Stimulated activated CD4-positive, alpha-beta T cell treated with anti-CD3 and anti-CD28 coated beads, TNF-alpha, amount 100 ng/mL, for 24 hours (primary cell): Measurements from ENCODE around the gene SLC10A3.

Experiments
- DNase-seq, 3 experiments: peaks; one replicate each; pipeline ENCODE4 v3.0.0-alpha.2; 2020; ENCODE audit warnings: low read depth in 3 of 3

Gene SLC10A3

GRCh38 chrX:154490414-154491083, at the start of gene SLC10A3:
TSS of gene SLC10A3 (minus strand) at chrX:154490629. CDS start at chrX:154488940, 1,689 bp downstream.
- peak; percentile 72 to 88 (median 73) for DNase-seq

DNA sequence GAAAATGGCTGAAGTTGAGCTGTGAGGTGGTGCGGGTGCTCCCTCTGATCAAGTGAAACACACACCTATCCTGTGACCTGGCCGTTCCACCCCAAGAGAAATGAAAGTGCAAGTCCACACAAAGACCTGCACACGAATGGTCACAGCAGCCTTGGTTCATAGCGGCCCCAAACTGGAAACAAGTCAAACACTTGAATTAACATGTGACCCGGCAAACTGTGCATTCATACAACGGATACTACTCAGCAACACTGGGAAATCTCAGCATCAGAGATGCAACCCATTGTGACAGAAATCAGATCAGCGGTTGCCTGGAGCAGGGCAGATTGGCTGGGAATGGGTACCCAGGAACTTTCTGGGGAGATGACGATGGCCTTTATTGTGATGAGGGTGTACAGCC, 48.6 kb upstream of the SLC10A3 start:
- no peak for DNase-seq

- no peak for DNase-seq
These were observed 45.5 kb upstream of the SLC10A3 start for GRCh38 chrX:154535892-154536291.

- DNase-seq, result peak; percentile 69 to 82 (median 70)
These were observed 44.3 kb upstream of the SLC10A3 start for GRCh38 chrX:154534526-154535322.

- DNase-seq, result no peak
These were observed 42.3 kb upstream of the SLC10A3 start for GRCh38 chrX:154532690-154533089.

DNA sequence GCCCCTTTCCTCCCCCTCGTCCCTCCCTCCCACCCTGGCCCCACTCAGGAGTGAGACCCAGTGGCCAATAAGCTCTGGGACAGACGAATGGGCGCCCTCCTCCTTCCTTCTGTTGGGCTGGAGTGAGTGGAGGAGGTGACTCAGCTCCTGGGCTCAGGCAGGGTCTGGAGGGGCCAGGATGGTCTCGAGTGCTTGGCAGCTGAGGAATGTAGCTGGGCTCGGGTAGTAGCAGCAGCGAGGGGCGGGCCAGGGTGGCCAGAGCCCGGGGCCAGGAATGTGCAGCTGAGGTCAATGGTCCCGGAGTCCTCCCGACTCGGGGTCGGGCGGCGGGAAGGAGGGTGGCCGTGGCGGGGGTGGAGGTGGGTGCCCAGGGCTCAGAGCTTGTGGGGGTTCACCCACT, 41.2 kb upstream of the SLC10A3 start:
- DNase-seq, result no peak

- DNase-seq, result no peak
These were observed 39.9 kb upstream of the SLC10A3 start for GRCh38 chrX:154530286-154530685.

DNA sequence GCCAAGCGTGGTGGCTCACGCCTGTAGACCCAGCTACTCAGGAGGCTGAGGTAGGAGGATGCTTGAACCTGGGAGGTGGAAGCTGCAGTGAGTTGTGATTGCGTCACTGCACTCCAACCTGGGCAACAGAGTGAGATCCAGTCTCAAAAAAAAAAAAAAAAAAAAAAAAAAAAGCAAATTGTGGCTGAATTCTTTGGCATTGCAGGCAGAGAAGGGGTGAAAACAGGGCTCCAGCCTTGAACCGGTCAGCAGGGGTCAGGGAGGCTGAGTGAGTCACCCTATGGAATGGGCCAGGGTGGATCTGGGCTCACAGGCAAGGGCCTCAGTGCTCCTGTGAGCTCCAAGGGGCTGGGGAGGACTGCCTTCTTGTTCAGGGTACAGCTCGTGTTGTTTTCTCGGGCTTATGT, 38.8 kb upstream of the SLC10A3 start:
- DNase-seq, result no peak

GRCh38 chrX:154526901-154527675, 36.7 kb upstream of the SLC10A3 start:
- peak in 1 of 3 experiments; percentile 66 for DNase-seq

DNA sequence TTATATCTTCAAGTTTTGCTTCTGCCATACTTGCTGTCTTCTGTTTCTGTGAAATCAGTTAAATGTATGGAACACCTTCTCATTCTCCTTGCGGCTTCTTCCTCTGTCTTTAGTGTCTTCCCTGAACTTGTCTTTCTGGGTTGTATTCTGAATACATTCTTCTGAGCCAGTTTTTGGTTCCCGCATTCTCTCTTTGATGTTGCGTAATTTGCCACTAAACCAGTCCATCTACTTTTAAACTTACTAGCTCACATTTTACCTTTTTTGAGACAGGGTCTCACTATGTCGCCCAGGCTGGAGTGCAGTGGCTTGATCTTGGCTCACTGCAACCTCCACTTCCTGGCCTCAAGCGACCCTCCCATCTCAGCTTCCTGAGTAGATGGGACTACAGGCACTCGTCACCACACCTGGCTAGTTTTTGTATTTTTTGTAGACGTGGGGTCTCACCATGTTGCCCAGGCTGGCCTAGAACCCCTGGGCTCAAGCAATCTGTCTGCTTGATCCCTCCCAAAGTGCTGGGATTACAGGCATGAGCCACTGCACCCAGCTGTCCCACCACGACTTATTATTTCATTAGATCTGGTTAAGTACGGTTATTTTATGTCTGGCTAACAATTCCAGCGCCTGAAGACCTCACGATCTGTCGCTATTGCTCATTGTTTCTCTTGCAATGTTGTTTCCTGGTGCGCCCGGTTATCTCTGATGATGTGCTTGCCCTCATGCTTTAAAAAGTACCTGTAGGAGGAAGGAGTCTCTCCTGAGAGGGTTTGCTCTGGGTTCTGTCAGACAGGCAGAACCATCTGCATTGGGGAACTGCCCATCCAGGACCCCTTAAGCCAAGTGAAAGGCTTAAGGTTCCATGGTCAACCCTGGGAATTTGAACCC, 35.4 kb upstream of the SLC10A3 start:
- no peak for DNase-seq

GRCh38 chrX:154519389-154519788, 29.0 kb upstream of the SLC10A3 start:
- no peak for DNase-seq

DNA sequence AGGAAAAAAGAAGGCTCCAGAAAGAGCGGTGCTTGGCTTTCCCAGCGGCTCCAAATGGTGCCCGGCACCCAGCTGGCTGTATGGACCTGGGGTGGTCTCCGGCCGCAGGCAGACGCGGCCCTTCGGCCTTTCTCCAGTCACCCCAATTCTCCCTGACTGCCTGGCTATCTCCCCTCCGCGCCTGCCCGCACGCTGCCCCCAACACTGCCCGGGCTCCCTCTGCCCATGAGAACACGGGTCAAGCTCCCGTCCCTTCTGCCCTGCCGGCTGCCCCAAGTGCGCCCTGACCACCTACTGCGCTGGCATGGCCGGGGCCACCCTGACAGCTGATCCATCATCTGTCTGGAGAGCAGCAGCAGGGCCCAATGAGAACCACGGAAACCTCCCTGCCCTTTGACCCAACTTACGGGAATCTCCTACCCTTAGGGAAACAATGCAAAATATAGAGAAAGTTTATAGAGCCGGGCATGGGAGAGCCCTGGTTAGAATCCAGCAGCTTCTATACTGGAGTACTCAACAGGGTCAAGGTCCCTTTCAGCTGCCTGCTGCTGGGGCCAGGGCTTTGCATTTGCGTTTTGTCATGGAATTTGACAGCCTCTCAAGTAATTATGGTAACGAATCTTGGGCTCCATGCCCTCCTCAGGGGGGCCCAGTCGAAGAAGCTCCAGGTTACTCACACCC, 26.8 kb upstream of the SLC10A3 start:
- no peak for DNase-seq

DNA sequence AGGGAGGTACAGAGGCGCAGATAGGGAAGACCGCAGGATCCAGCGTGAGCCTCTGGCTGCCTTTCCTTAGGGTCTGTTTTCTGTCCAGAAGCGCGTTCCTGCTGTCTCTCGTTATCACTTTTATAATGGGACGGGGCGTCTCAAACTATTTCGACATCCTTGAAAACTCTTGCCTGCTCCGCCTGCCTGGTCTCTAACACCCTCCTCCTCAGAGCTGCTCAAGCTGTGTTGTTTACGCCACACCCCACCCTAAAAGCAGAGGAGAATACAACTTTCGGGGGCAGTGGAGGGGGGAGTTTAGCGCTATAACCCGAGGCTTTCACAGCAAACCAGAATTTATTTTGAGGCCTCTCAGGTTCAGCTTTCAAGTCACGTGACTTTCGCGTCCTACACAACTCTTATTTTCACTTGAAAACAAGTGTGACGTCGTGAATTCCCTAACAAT, 26.2 kb upstream of the SLC10A3 start:
- no peak for DNase-seq

DNA sequence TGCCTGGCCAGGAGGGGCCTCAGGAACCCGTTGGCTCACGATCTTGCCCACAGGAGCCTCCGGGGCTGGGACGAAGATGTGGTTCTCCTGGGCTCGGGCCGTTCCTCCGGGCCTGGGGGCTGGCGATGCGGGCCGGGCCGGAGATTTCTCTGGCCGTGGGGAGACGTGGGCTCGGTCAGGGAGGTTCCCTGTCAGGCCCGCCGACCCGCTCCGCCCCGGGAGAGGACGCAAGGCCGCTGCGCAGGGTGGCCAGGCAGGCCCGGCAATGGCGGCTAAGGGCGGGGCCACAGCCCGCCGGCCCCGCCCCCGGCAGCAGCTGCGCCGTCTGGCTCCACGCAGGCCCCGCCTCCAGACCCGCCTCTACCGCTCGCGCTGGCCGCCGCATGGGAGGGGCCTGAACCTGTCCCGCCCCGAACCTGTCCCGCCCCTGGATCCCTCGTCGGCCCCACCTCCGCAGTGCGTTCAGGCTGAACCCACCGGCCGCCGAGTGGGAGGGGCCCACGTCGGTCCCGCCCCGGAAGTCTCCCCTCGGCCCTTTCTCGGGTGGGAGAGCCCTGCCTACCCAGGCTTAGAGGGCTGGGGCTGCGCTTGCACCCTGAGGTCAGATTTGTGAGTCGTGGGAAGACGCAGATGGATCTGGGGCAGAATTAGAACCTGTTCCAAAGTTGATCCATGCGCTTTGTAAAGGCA, 25.7 kb upstream of the SLC10A3 start, which contains the start of gene FAM3A:
Gene FAM3A, minus strand, starts transcription at position 267 of the 690 bp plus-strand sequence. CDS start 460 bp downstream, outside the sequence.
- peak; percentile 83 to 92 (median 85) for DNase-seq

DNA sequence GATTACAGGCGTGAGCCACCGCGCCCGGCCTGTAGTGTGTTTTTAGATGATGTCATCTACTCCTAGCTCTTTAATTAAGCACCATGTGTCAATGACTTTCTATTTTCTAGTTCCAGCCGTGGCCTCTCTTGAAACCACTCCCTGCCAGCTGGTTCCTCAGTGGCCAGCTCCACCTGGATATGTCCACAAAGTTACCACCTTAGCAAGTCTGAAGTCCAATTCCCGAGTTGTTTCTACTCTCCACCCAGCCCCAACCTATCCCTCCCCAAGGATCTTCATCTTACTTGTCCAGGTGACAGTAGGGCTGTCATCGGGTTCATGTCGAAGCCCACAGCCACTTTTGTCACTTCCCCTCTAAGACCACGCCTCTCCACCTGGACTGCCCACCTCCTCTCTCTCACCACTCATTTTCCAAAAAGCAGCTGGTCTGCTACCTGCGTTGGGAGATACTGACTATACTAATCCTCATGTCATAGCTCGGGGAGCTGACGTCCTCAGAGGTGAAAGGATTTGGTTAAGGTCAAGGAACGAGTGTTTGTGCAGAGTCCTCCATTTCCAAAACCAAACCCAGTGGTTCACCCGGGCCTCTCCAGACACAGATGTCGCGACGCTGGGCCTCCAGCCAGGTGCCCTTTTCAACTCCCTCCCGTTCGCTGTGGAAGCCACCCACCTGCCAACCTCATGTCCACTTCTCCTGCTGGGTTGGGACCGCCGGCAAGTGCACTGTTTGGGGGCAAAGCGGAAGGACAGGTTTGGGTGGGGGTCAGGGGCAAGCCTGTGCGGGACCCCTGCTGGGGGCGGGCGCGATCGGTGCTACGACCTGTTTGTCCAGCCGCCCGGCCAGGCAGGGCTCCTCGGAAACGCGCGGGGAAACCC, 24.9 kb upstream of the SLC10A3 start:
- DNase-seq, result peak in 1 of 3 experiments; percentile 15

GRCh38 chrX:154513716-154514115, 23.3 kb upstream of the SLC10A3 start:
- no peak for DNase-seq

DNA sequence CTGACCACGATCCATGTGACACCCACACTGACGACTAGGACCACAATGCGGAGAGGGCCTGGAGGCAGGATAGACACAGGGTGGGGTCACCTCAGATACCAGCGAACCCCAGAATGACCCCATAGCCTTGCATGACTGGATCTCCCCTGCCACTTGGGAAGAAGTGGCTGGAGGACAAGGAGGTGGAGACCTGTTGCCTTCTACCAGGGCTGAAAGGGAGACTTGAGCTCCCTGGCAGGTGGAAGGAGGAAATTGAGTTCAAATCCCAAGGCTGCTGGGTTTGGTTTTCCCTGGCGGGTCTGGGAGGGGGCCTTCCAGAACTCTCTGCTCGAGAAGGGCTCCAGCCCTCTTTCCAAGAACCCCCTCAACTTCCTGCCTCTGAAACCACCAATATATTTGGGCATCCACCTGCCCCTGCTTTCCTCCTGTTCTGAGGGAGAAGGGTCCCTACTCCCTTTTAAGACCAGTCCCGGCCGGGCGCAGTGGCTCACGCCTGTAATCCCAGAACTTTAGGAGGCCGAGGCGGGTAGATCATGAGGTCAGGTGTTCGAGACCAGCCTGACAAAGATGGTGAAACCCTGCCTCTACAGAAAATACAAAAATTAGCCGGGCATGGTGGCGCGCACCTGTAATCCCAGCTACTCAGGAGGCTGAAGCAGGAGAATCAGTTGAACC, 22.6 kb upstream of the SLC10A3 start:
- no peak for DNase-seq

GRCh38 chrX:154511761-154512160, 21.3 kb upstream of the SLC10A3 start:
- DNase-seq, result no peak
